GM19372 (cell line): ENCODE results near the gene OR13J1.

Experiments used
- ATAC-seq: cut with Tn5 transposase; IDR thresholded peaks from one replicate; pipeline ENCODE4 v1.9.1; 2021; ENCODE audit warnings: mild to moderate bottlenecking, low read depth, moderate library complexity; ENCODE audit not compliant: unreplicated experiment

Gene OR13J1

GRCh38 chr9:35836595-35836994 is 33.6 kb downstream of the OR13J1 start:
- ATAC-seq, result no peak

GRCh38 chr9:35835766-35836165 is 34.4 kb downstream of the OR13J1 start:
- ATAC-seq, result no peak

- no peak for ATAC-seq
Observed at GRCh38 chr9:35835216-35835632, 35.0 kb downstream of the OR13J1 start.

DNA sequence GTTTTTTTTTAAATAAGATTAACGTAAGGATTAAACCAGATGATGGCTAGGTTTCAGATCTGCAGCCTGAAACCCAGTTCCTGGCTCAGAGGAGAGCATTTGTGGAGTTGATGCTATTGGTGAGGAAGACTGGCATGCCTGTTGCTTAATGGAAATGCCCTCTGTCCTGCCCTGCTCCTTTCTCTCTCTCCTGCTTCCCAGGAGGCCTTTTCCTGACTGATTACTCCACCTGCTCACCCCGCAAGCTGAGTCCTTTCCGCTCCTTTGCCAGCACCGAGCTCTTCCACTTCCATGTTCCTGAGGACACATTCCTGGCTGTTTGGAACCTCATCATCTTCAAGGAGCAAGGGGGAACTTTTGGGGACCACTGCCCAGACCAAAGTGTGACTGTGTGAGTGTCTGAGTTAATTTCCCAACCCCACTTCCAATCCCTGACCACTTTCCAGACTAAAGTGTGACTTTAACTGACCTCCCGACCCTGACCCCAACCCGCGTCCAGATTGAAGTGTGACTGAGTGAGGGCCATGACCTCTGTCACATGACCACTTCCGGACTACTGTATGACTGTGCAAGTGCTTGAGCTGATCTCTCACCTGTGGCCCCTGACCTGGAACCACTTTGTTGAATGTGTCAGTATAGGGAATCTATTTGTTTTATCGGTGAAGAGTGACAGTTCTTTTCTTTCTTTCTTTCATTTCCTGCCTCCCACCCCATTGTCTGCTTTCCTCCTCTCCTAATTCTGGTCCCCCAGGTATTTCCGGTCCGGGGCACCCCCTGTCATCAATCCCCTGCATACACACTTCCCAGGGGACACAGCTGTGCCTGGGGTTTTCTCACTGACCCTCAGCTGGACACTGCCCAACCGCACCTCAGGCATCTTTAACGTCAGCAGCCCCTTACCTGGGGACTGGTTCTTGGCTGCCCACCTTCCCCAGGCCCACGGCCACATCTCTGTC is 35.7 kb downstream of the OR13J1 start:
- ATAC-seq, result no peak

GRCh38 chr9:35832814-35833213 is 37.4 kb downstream of the OR13J1 start:
- no peak for ATAC-seq

DNA sequence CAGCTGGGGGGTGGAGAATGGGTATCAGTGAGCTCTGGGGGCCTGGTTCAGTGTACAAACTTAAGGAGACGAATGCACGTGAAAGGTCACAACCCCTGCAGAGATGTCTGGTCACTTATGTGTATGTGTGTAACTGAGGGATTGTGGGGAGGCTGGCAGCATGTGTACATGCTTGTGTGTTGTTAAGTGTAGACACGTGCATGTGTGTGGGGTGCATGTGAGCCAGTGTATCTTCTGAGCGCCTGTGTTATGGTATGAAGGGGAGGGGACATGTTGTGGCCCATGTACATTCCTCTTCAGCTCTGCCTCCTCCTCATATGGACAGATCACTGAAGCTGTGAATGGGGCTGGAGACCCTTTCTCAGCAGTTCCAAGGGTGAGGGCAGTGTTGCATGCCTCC is 39.2 kb downstream of the OR13J1 start:
- ATAC-seq, result no peak

- no peak for ATAC-seq
Observed at GRCh38 chr9:35829764-35830096, 40.5 kb downstream of the OR13J1 start.

DNA sequence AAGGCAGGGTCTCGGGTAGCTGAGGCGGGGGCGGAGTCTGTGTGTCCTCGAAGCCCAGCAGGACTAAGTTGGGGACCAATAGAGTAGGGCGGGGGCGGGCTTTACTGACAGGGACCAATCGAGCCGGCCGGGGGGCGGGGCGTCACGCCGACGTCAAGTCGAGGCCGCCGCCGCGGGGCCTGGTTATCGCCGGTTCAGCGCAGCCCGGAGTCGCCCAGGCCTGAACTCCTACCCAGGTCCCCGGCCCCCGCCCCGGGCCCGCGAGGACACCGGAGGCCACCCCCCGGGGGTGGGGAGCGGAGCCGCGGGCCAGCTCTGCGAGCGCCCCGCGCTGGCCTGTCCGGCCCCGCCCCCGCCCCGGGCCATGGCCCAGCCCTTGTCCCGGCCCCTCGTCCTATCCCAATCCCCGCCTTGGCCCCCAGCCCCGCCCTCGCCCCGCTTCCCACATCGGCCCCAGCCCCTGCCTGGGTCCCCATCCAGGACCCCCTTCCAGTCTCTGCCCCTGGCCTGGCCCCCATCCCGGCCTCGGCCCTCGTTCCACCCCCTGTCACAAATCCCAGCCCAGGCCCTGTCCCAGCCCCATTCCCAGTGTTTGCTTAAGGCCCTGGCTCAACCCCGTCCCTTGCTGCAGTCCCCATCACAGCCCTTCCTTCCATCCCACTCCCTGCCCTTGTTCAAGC is 41.0 kb downstream of the OR13J1 start, which contains the start of gene TMEM8B:
Gene TMEM8B, plus strand, starts transcription at position 145 of the 680 bp plus-strand sequence. Its CDS starts 220 bp downstream, at position 365.
- ATAC-seq, result peak; percentile 80

DNA sequence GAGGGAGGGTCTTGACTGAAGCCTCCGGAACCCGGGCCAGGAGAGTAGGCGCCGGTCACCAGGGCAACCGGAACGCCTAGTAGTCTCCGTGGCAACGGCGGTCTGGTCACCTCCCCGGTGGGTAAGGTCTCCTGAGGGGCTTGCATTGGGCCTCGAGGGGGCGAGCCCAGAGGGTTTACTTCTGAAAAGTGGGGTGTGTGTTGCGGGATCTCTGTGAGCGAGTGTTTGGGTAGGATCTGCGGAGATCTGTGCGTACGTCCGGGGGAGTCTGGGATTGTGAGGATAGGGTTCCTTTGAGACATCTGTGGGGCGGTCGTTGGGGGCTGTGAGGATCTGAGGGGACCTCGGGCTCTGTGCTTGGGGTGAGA is 41.5 kb downstream of the OR13J1 start, which contains the start of gene FAM221B:
Gene FAM221B, minus strand, starts transcription at position 17 of the 368 bp plus-strand sequence. CDS start 2,571 bp downstream, outside the sequence.
- ATAC-seq, result no peak

DNA sequence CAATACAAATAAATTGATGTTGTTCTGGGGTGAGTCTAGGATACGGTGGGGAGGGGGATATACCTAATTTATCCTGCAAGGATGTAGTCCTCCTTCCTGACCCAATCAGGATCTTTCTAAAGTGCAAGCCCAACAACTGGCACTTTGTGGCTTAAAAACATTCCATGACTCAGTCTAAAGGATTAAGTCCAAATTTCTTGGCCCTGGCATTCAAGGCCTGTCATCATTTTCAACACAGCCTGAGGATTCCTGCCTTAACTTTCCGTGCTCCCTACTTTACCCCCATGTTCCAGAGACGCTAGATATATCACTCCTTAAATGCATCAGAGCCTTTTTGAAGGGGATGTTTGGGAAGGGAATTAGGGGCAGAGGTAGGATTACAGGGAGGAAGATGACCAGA is 42.7 kb downstream of the OR13J1 start:
- no peak for ATAC-seq

- no peak for ATAC-seq
Observed at GRCh38 chr9:35826071-35826701, 44.0 kb downstream of the OR13J1 start.

DNA sequence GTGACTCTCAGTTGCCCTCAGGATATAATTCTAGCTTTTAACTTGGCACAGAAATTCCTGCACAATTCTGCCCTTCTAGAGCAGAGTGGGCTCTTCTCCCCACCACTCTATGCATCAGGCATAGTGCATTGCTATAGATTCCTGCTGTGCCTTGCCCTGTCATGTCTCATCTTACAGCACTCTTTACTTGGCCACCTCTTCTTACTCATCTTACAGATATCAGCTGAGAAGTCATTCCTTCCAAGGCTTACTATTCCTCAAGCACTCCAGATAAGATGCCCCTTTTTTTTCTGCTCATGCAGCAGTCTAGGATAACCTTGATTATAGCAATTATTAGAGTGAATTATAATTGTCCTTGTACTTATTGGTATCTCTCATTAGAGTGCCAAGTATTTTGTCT is 47.3 kb downstream of the OR13J1 start:
- ATAC-seq, result no peak

- ATAC-seq, result no peak
Observed at GRCh38 chr9:35820076-35820475, 50.1 kb downstream of the OR13J1 start.
